OCI-LY1 (cell line): ENCODE data around the gene MIF4GD.

Source experiments
- H2AFZ ChIP-seq: fragments of 200-600 bp; sonication (generic), shearing (Covaris generic); 2 replicates; pipeline ENCODE4 v1.6.0; 2014; ENCODE audit warnings: antibody characterized with exemption, mild to moderate bottlenecking, low read length
- H3F3A ChIP-seq: fragments of 200-600 bp; sonication (generic), shearing (Covaris generic); 2 replicates; pipeline ENCODE4 v1.6.0; 2014; ENCODE audit warnings: mild to moderate bottlenecking, antibody characterized with exemption, low read length, moderate library complexity; ENCODE audit not compliant: insufficient read depth
- H3K27ac ChIP-seq: fragments of 200-600 bp; sonication (generic); 2 replicates; pipeline ENCODE4 v1.5.1; 2014; ENCODE audit warnings: low read length, mixed run types, mild to moderate bottlenecking, low read depth; ENCODE audit not compliant: poor library complexity, severe bottlenecking
- H3K27me3 ChIP-seq: fragments of 200-600 bp; sonication (generic); 2 replicates; pipeline ENCODE4 v1.6.0; 2014; ENCODE audit warnings: antibody characterized with exemption, mild to moderate bottlenecking, low read length, moderate library complexity; ENCODE audit not compliant: insufficient read depth
- H3K36me3 ChIP-seq: fragments of 200-600 bp; sonication (generic); 2 replicates; pipeline ENCODE4 v1.6.1; 2014; ENCODE audit warnings: mild to moderate bottlenecking, antibody characterized with exemption, low read length, moderate library complexity, mixed read lengths; ENCODE audit not compliant: insufficient read depth
- H3K4me1 ChIP-seq: fragments of 200-600 bp; sonication (generic); 2 replicates; pipeline ENCODE4 v1.5.1; 2014; ENCODE audit warnings: mild to moderate bottlenecking, low read length, moderate library complexity; ENCODE audit not compliant: insufficient read depth, severe bottlenecking
- H3K4me2 ChIP-seq: fragments of 200-600 bp; sonication (generic), shearing (Covaris generic); 2 replicates; pipeline ENCODE4 v1.6.1; 2014; ENCODE audit warnings: low read length
- H3K4me3 ChIP-seq: fragments of 200-600 bp; sonication (generic); 2 replicates; pipeline ENCODE4 v1.5.1; 2014; ENCODE audit warnings: low read length, low read depth, mild to moderate bottlenecking, mixed read lengths; ENCODE audit not compliant: poor library complexity, severe bottlenecking
- H3K79me2 ChIP-seq: fragments of 200-600 bp; shearing (Covaris generic); 2 replicates; pipeline ENCODE4 v1.6.1; 2016; ENCODE audit warnings: mixed run types, low read length, mixed read lengths; ENCODE audit not compliant: insufficient read depth
- H3K9ac ChIP-seq: fragments of 200-600 bp; sonication (generic), shearing (Covaris generic); 2 replicates; pipeline ENCODE4 v1.6.1; 2014; ENCODE audit warnings: mild to moderate bottlenecking, low read length, mixed read lengths
- H3K9me2 ChIP-seq: fragments of 200-600 bp; sonication (generic), shearing (Covaris generic); 2 replicates; pipeline ENCODE4 v1.6.1; 2014; ENCODE audit warnings: low read depth, mild to moderate bottlenecking, low read length, mixed read lengths
- H3K9me3 ChIP-seq: fragments of 200-600 bp; shearing (Covaris generic); 2 replicates; pipeline ENCODE4 v1.6.1; 2014; ENCODE audit warnings: low read length, mixed read lengths
- H4K20me1 ChIP-seq: fragments of 200-600 bp; sonication (generic), shearing (Covaris generic); 2 replicates; pipeline ENCODE4 v1.6.0; 2016; ENCODE audit warnings: mild to moderate bottlenecking, low read length; ENCODE audit not compliant: insufficient read depth
- CTCF ChIP-seq: fragments of 200-600 bp; sonication (generic), shearing (Covaris generic); IDR thresholded peaks from 2 replicates; pipeline ENCODE4 v1.5.1; 2017; ENCODE audit warnings: mild to moderate bottlenecking, antibody characterized with exemption, low read length, moderate library complexity, mixed read lengths
- EZH2 ChIP-seq: fragments of 200-600 bp; sonication (generic), shearing (Covaris generic); IDR thresholded peaks from 2 replicates; pipeline ENCODE4 v1.8.0; 2017; ENCODE audit warnings: borderline replicate concordance, mixed run types, mild to moderate bottlenecking, antibody characterized with exemption, low read length, moderate library complexity, mixed read lengths

MIF4GD gene

DNA sequence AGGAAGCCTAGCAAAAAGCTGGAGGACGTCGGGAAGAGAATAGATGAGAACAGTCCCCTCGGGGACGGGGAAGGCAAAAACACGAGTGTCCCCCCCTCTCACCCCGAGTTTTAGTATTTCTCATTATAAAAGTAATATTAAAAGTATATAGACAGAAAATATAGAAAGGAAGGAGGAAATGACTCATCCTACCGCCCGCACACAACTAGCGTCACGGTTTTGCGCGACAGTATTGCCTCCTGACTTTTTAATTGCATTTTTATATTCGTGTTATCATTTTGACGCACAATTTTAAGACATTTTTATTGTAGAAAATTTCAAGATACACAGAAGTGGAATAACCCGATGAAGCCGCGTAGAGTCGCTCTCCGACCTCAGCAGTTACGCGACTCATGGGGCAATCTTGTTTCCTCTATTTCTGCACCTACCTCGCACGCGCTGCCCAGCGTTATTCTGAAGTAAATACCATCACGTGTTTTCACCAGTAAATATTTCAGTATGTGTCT lies 18.9 kb upstream of the MIF4GD start:
- Histone ChIP-seq H3K36me3 (peaks cover 25% of the 10 kb centered on the region), H4K20me1 (no peaks in the 10 kb centered on the region), H3K27ac (peak overlapping the region; percentile 83), H3K9ac (peak overlapping the region; percentile 58), H3K4me3 (peak overlapping the region; percentile 71), H3K9me3 (no peaks in the 10 kb centered on the region), H2AFZ (no peak overlapping the region), H3F3A (peaks cover 5% of the 10 kb centered on the region; the same call in 1 of the 2 replicates), H3K27me3 (no peaks in the 10 kb centered on the region), H3K9me2 (no peaks in the 10 kb centered on the region), H3K79me2 (peaks cover 9% of the 10 kb centered on the region), H3K4me2 (peak overlapping the region; percentile 61), H3K4me1 (peaks cover 26% of the 10 kb centered on the region)
- TF ChIP-seq EZH2 (no peak), CTCF (peak; percentile 51)

DNA sequence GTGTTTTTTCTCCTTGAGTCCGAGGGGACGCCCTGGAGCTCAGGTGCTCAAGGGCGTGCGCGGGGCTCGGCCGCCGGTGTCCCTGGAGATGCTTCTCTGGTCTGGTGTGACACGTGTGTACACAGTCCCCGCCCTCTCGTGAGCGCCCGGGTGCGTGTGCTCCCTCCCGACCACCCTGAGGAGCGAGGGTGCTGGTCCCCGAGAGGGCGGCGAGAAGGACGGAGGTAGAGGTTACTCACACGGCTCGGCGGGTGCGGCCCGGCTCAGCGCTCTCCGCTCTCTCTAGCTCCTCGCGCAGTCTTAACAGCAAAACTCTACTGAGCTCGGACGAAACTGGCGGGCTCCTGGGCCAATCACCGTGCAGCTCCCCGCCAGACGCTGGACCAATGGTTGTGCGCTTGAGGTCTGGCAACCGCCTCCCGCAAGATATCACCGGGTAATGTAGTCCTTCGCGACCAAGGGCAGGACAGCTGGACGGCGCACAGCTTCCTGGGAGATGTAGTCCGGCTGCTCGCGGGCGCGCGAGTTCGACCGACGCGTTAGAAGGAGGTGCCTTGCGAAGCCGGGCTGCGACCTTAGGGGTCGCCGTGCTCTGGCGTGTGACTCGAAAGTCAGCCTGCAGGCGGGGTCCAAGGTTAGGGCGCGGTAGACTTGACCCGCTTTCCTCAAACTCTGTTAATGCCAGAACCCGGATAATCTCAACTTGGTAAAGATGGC lies 18.2 kb upstream of the MIF4GD start, which contains the start of gene SLC25A19:
Gene SLC25A19 (minus strand): TSS at position 319 of the 717 bp plus-strand sequence. CDS start 2,669 bp downstream, outside the sequence.
- H3K79me2 ChIP-seq, result peaks cover 9% of the 10 kb centered on the region
- H2AFZ ChIP-seq, result no peak within 1 kb of the TSS
- peaks cover 26% of the 10 kb centered on the region for H3K4me1 ChIP-seq
- peak within 1 kb of the TSS; percentile 71 for H3K4me3 ChIP-seq
- peak within 1 kb of the TSS; percentile 63 for H3K4me2 ChIP-seq
- H3K36me3 ChIP-seq, result peaks cover 31% of the 10 kb centered on the region
- TF ChIP-seq EZH2 (no peak), CTCF (peak; percentile 29)
- peak within 1 kb of the TSS; percentile 83 for H3K27ac ChIP-seq
- peaks cover 4% of the 10 kb centered on the region; the same call in 1 of the 2 replicates for H3F3A ChIP-seq
- no peaks in the 10 kb centered on the region for H3K9me3 ChIP-seq
- H3K9me2 ChIP-seq, result no peaks in the 10 kb centered on the region
- H4K20me1 ChIP-seq, result no peaks in the 10 kb centered on the region
- peak within 1 kb of the TSS; percentile 69 for H3K9ac ChIP-seq
- H3K27me3 ChIP-seq, result no peaks in the 10 kb centered on the region

- Histone ChIP-seq H3K4me3 (peak overlapping the region; percentile 71), H3K9ac (peak overlapping the region; percentile 69), H3K27ac (peak overlapping the region; percentile 73), H3F3A (no peaks in the 10 kb centered on the region), H3K4me2 (peak overlapping the region; percentile 63), H4K20me1 (no peaks in the 10 kb centered on the region), H3K36me3 (peaks cover 35% of the 10 kb centered on the region), H3K9me2 (no peaks in the 10 kb centered on the region), H3K9me3 (no peaks in the 10 kb centered on the region), H3K4me1 (peaks cover 26% of the 10 kb centered on the region), H3K79me2 (peaks cover 9% of the 10 kb centered on the region), H3K27me3 (no peaks in the 10 kb centered on the region), H2AFZ (no peak overlapping the region)
- no peak for TF ChIP-seq CTCF
Observed at GRCh38 chr17:75288770-75289114, 17.7 kb upstream of the MIF4GD start.
